Fibroblast of the aortic adventitia (primary cell): Measurements from ENCODE around the gene PRKAG2. TPM values are rescaled to one million over a fixed set of nuclear protein-coding genes. Genes with fewer than 3 reads are reported as not detected.
A peak's percentile ranks its signal among the peaks of the same experiment; 100 is the strongest.

ENCODE experiments used
- DNase-seq: peaks from one replicate; pipeline ENCODE4 v3.0.0-alpha.2; 2010; ENCODE audit warnings: low read depth
- H3K4me3 ChIP-seq: 2 replicates; pipeline ENCODE4 v1.5.1; 2011; ENCODE audit warnings: low read depth, mild to moderate bottlenecking, control low read depth, low read length, moderate library complexity
- total RNA-seq: library from RNA; depleted of rRNA; stranded (reverse); fragments of >200 nt; gene quantifications from 2 replicates; pipeline ENCODE4 v1.2.3, GENCODE V29; 2012; ENCODE audit warnings: low replicate concordance
- TF ChIP-seq, protein P1 (sequence below): IDR thresholded peaks from 2 replicates; pipeline ENCODE4 v1.5.1; 2011; ENCODE audit warnings: mild to moderate bottlenecking, low read length, control low read depth, inconsistent platforms; ENCODE audit not compliant: insufficient read depth

The PRKAG2 gene
- total RNA-seq, 1 donor: 10.0 TPM

DNA sequence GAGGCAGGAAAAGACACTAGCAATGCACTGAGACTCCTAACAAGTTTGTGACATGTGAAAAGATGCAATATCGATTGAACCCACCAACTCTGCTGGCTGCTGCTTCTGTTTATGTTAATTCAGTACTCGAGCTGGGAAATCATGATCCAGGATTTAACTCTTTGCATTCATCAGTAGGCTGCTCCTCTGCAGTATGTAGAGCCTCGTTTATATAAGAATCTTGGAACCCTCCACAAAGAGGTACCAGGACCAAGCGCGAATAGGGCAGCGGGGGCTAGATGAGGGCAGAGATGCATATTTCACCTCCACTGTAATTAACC, 7.8 kb downstream of the PRKAG2 start:
- no peak overlapping the region for H3K4me3 ChIP-seq
- TF ChIP-seq, protein P1, sequence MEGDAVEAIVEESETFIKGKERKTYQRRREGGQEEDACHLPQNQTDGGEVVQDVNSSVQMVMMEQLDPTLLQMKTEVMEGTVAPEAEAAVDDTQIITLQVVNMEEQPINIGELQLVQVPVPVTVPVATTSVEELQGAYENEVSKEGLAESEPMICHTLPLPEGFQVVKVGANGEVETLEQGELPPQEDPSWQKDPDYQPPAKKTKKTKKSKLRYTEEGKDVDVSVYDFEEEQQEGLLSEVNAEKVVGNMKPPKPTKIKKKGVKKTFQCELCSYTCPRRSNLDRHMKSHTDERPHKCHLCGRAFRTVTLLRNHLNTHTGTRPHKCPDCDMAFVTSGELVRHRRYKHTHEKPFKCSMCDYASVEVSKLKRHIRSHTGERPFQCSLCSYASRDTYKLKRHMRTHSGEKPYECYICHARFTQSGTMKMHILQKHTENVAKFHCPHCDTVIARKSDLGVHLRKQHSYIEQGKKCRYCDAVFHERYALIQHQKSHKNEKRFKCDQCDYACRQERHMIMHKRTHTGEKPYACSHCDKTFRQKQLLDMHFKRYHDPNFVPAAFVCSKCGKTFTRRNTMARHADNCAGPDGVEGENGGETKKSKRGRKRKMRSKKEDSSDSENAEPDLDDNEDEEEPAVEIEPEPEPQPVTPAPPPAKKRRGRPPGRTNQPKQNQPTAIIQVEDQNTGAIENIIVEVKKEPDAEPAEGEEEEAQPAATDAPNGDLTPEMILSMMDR: no peak
- no peak for DNase-seq

DNA sequence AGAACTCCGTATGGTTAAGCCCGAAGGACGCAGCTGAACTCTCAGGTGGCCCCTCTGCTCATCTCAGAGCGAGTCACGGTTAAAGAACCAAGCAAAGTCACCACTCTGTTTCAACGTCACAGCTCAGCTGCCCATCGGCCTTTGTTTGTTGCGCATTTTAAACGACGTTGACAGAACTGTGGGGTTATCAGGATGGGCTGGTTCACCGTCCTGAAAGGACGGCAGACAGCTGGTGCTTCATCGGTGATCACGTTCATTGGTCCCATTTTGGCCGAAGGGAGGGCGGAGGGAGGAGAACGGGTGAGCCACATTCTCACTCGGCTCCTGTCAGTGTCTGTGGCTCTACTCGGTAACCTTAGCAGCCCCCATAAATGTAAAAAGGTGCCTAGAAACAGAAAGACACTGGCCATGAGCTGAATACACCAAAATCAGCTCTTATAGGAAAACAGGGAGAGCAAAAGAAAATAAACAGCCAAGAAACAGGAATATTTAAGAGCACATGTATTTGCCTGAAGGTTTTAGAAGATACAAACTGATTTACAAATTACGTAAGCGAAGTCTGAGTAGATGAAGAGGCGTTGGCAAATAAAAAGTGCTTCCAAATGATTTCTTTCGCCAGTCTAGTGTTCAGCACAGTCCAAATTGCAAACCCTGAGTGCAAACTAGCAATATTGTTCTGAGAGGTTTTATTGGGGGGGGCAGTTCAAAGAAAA, 8.4 kb downstream of the PRKAG2 start:
- H3K4me3 ChIP-seq: no peak overlapping the region
- peak; percentile 10 for DNase-seq
- TF ChIP-seq, protein P1: no peak

DNA sequence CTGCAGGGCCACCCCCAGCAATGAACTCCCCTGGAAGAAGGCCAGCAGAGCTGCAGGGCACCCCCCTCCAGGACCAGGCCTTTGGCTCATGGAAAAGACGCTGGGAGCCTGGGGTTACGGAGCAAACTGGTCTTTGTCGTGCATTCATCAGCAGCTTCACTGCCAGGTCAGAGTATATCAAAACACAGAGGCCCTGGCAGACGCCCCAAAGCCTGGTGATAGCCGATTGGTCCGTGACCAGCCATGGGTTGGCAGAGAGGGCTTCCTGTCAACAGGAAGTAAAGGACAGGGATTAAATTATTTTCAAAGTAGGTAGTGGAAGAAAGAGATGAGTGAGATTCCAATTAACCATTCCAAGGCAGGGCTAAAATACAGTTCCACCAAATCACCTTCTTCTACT, 9.0 kb downstream of the PRKAG2 start:
- TF ChIP-seq, protein P1: no peak
- DNase-seq: no peak

DNA sequence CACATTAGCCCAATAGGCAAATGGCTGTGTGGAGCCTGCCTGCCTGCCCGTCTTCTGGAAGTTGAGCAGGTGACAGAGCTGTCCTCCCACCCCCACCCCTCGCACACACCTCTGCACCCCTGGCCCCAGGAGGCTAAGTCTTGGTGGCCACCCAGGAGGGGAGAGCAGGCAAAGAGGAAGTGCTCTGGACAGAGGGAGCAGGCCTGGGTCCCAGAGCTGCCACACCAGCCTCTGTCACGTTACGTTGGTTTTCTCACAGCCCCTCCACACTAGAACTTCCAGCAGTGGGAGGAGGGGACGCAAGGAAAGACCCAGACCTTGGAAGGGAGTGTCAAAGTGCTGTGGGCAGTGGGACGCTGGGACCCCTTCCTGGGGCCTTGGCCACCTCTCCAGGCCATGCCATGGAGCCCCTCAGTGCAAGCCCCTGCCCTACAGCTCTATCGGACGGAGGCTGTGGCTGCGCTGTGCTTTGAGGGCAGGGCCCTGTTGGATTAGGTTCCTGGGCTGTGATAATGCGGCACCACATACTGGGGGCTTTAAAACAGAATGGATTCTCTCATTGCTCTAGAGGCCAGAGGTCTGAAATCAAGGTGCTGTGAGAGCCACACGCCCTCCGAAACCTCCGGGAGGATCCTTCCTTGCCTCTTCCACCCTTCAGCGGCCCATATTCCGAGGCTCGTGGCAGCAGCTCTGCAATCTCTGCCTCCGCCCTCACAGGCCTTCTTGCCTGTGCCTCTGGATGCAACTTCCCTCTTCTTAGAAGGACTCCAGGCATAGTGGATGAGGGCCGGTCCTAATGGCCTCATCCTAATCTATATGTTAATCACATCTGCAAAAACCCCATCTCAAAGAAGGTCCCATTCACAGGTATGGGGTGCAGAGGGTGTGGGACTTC, 9.9 kb downstream of the PRKAG2 start:
- TF ChIP-seq, protein P1: no peak
- no peak for DNase-seq
- no peak overlapping the region for H3K4me3 ChIP-seq

More for the DNA sequence above, 9.0 kb downstream of the PRKAG2 start:
- no peak overlapping the region for H3K4me3 ChIP-seq

DNA sequence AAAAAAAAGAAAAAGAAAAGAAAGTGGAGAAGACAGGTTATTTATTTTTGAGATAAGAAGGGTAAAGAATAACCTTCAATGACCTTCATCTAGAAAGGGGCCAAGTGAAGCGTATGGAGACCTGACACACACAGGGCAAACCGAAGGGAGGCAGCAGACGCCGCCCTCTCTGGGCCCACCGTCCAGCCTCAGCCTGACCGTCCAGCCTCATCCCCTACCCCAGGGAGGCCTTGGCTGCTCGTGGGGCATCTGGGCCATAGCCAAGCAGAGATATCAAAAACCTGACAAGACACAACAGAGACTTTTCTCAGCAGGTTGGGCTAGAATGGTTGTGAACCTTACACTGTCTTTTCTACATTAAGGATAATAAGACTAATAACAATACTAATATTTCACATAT, 10.9 kb downstream of the PRKAG2 start:
- no peak overlapping the region for H3K4me3 ChIP-seq
- no peak for DNase-seq
- TF ChIP-seq, protein P1: no peak

DNA sequence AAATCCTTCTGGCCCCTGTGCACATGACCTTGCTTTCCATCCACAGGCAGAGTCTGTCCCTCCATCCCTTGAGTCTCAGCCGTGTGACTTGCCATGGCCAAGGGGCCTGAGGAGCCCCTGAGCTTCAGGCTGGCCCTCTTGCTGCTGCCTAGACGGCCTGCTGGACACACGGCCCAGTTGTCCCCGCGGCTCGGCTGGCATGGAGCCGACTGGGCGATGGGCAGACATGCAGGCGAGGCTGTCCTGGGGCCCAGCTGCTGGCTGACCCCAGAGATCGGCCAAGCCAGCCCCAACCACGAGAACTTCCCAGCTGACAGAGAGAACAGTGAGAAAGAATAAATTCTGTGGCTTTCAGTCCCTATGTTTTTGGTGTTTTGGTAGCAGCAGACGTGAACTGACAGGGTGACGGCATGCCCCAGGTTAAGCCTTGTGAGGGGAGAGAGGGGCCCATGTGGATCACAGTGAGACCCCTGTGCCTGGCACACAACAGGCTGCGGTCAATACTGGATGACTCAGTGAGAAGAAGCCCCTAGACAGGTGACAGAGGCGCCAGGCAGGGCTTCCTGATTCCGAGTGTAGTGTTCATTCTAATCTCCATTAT, 11.7 kb downstream of the PRKAG2 start:
- no peak overlapping the region for H3K4me3 ChIP-seq
- no peak for DNase-seq
- TF ChIP-seq, protein P1: no peak
